Hepatocyte (in vitro differentiated cells): Measurements from ENCODE around the gene DENND6B.

Experiments
- CTCF ChIP-seq: fragments of 200-600 bp; sonication (generic); IDR thresholded peaks from 2 replicates; pipeline ENCODE4 v1.5.1; 2016; ENCODE audit warnings: antibody characterized with exemption, mild to moderate bottlenecking; ENCODE audit not compliant: poor library complexity
- EZH2 ChIP-seq: fragments of 200-600 bp; sonication (generic); IDR thresholded peaks from 2 replicates; pipeline ENCODE4 v1.6.1; 2016; ENCODE audit warnings: antibody characterized with exemption, mild to moderate bottlenecking, borderline replicate concordance
- EZH2phosphoT487 ChIP-seq: fragments of 200-600 bp; sonication (generic); IDR thresholded peaks from one replicate; pipeline ENCODE4 v1.6.1; 2018; ENCODE audit warnings: antibody characterized with exemption, mild to moderate bottlenecking, low read depth, moderate library complexity; ENCODE audit not compliant: unreplicated experiment, severe bottlenecking

DNA sequence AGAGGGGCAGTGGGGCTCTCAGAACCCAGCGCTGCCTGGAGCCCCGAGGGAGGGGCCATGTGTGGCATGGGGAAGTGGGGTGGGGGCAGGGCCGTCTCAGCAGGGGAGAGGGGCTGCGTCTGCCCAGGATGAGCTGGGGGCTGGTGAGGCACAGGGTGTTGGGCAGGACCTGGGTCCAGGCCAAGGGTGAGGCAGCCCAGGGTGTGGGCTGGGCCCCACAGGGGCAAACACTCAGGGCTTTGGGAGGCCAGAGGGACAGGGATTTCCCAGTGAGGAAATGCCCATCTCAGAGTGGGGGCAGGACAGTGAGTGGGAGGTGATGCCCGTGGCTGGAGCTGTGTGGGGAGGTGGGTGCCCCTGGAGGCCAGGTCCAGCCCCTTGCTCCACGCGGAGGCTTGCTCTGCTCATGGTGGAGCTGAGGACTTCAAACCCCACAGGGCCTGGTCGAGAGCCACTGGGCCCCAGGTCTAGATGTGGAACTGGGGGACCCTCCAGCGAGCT lies 24.7 kb downstream of the DENND6B start:
- TF ChIP-seq CTCF (no peak), EZH2 (no peak), EZH2phosphoT487 (no peak)
